Measurements from ENCODE around the gene CLCN1. TPM values are rescaled to one million over a fixed set of nuclear protein-coding genes. Genes with fewer than 3 reads are reported as not detected.

CLCN1 gene
- total RNA-seq: not detected

GRCh38 chr7:143315776-143316175 lies at the start of gene CLCN1:
Gene CLCN1 (plus strand): TSS chr7:143316111. CDS start chr7:143316213, 102 bp downstream.
- H3K4me3 ChIP-seq: no peak within 1 kb of the TSS
- no peak for DNase-seq (ENCODE audit: low spot score)
- H3K27me3 ChIP-seq: no peaks in the 10 kb centered on the region
- no peak within 1 kb of the TSS for H3K27ac ChIP-seq
- H3K36me3 ChIP-seq: no peaks in the 10 kb centered on the region
- no peaks in the 10 kb centered on the region for H3K9me3 ChIP-seq
- H3K4me1 ChIP-seq: no peaks in the 10 kb centered on the region
- no peak for TF ChIP-seq CTCF (IDR thresholded peaks at IDR 0.05)

GRCh38 chr7:143269251-143269650 lies 46.7 kb upstream of the CLCN1 start:
- H3K36me3 ChIP-seq: peaks cover 29% of the 10 kb centered on the region
- peaks cover 0 to 14% of the 10 kb centered on the region in 2 donors for H3K4me1 ChIP-seq
- no peaks in the 10 kb centered on the region for H3K9me3 ChIP-seq
- no peaks in the 10 kb centered on the region for H3K27me3 ChIP-seq
- H3K4me3 ChIP-seq: no peak overlapping the region
- no peak for TF ChIP-seq CTCF (IDR thresholded peaks at IDR 0.05)
- H3K27ac ChIP-seq: no peak overlapping the region
- DNase-seq (ENCODE audit: low spot score): no peak

GRCh38 chr7:143271240-143271639 lies 44.7 kb upstream of the CLCN1 start:
- no peak overlapping the region for H3K4me3 ChIP-seq
- peaks cover 29% of the 10 kb centered on the region for H3K36me3 ChIP-seq
- no peaks in the 10 kb centered on the region for H3K9me3 ChIP-seq
- H3K4me1 ChIP-seq: no peaks in the 10 kb centered on the region
- DNase-seq (ENCODE audit: low spot score): no peak
- no peak for TF ChIP-seq CTCF (IDR thresholded peaks at IDR 0.05)
- H3K27ac ChIP-seq: no peak overlapping the region
- no peaks in the 10 kb centered on the region for H3K27me3 ChIP-seq

GRCh38 chr7:143272871-143273270 lies 43.0 kb upstream of the CLCN1 start:
- Histone ChIP-seq H3K27ac (no peak overlapping the region), H3K36me3 (peaks cover 21% of the 10 kb centered on the region), H3K4me3 (no peak overlapping the region), H3K9me3 (no peaks in the 10 kb centered on the region), H3K4me1 (no peaks in the 10 kb centered on the region), H3K27me3 (no peaks in the 10 kb centered on the region)
- DNase-seq (ENCODE audit: low spot score): no peak
- TF ChIP-seq CTCF (IDR thresholded peaks at IDR 0.05): no peak

GRCh38 chr7:143279186-143280098 lies 36.5 kb upstream of the CLCN1 start:
- no peaks in the 10 kb centered on the region for H3K27me3 ChIP-seq
- peaks cover 0 to 24% of the 10 kb centered on the region in 2 donors for H3K4me1 ChIP-seq
- no peak for DNase-seq (ENCODE audit: low spot score)
- no peaks in the 10 kb centered on the region for H3K36me3 ChIP-seq
- TF ChIP-seq CTCF (IDR thresholded peaks at IDR 0.05): no peak
- H3K4me3 ChIP-seq: peak overlapping the region in 1 of 2 donors; percentile 9
- H3K27ac ChIP-seq: peak overlapping the region; percentile 34 to 44
- no peaks in the 10 kb centered on the region for H3K9me3 ChIP-seq
